SH-SY5Y (cell line): ENCODE measurements around the gene KICS2.

ENCODE experiments used
- GATA2 ChIP-seq: IDR thresholded peaks from 2 replicates; pipeline ENCODE4 v1.6.1; 2011; ENCODE audit warnings: mild to moderate bottlenecking, low read depth, low read length
- GATA3 ChIP-seq: IDR thresholded peaks from 2 replicates; pipeline ENCODE4 v1.6.1; 2011; ENCODE audit warnings: low read depth, mild to moderate bottlenecking, low read length, moderate library complexity

- TF ChIP-seq GATA2 (no peak), GATA3 (no peak)
These were observed 40.4 kb downstream of the KICS2 start for GRCh38 chr12:64181430-64182291.
